Suprapubic skin (tissue), 4 donors: Measurements from ENCODE around the gene LDB2. TPM values are rescaled to one million over a fixed set of nuclear protein-coding genes. Genes with fewer than 3 reads are reported as not detected.

Experiments
- DNase-seq, 2 donors: peaks; one replicate each; pipeline ENCODE4 v3.0.0-alpha.2; 2019; ENCODE audit warnings: low spot score in 2 of 2
- H3K27ac ChIP-seq: fragments of 200-600 bp; sonication (generic); one replicate; pipeline ENCODE4 v1.5.1; 2019
- H3K27me3 ChIP-seq: fragments of 200-600 bp; sonication (generic); one replicate; pipeline ENCODE4 v1.5.1; 2019
- H3K36me3 ChIP-seq: fragments of 200-600 bp; sonication (generic); one replicate; pipeline ENCODE4 v1.5.1; 2019
- H3K4me1 ChIP-seq: fragments of 200-600 bp; sonication (generic); one replicate; pipeline ENCODE4 v1.5.1; 2019
- H3K4me3 ChIP-seq: fragments of 200-600 bp; sonication (generic); one replicate; pipeline ENCODE4 v1.5.1; 2019; ENCODE audit warnings: mild to moderate bottlenecking
- H3K9me3 ChIP-seq: fragments of 200-600 bp; sonication (generic); one replicate; pipeline ENCODE4 v1.5.1; 2019
- CTCF ChIP-seq, 2 donors: fragments of 200-600 bp in 1 of 2; fragments of 450-650 bp in 1 of 2; sonication (generic) in 1 of 2; IDR thresholded peaks; one replicate each; pipeline ENCODE4 v1.5.1; 2016 to 2019; ENCODE audit warnings: antibody characterized with exemption in 2 of 2, mild to moderate bottlenecking in 1 of 2, moderate library complexity in 1 of 2
- EP300 ChIP-seq: sonication (generic); formaldehyde crosslinking; IDR thresholded peaks from one replicate; pipeline ENCODE4 v1.6.1; 2017; ENCODE audit warnings: antibody characterized with exemption
- POLR2A ChIP-seq, 2 donors: fragments of 450-650 bp; IDR thresholded peaks; one replicate each; pipeline ENCODE4 v1.6.1; 2017; ENCODE audit warnings: antibody characterized with exemption in 2 of 2, mild to moderate bottlenecking in 2 of 2, moderate library complexity in 2 of 2
- POLR2AphosphoS5 ChIP-seq, 3 donors: sonication (generic); formaldehyde crosslinking; IDR thresholded peaks; one replicate each; pipeline ENCODE4 v1.6.1; 2017; ENCODE audit warnings: antibody characterized with exemption in 3 of 3
- WGBS: methylation state at CpG from one replicate; pipeline ENCODE4 v1.1.5; 2018; 5-methylcytosine and 5-hydroxymethylcytosine counted together
- total RNA-seq, 4 donors: library from RNA; depleted of rRNA; stranded (reverse); fragments of >200 nt; gene quantifications; one replicate each; pipeline ENCODE4 v1.1.0, GENCODE V29; 2016

LDB2 gene
- total RNA-seq, 4 donors from 2014 or later, result 4.7 to 17.7 (median 9.9) TPM

- Histone ChIP-seq H3K4me3 (no peak overlapping the region), H3K36me3 (no peaks in the 10 kb centered on the region), H3K27me3 (no peaks in the 10 kb centered on the region), H3K27ac (no peak overlapping the region), H3K4me1 (no peaks in the 10 kb centered on the region), H3K9me3 (no peaks in the 10 kb centered on the region)
- DNase-seq, result no peak
- WGBS, result 79% methylated on average over 6 of the region's 6 CpGs
- no peak for TF ChIP-seq EP300
- TF ChIP-seq POLR2AphosphoS5 (IDR thresholded peaks at IDR 0.05), result no peak
- TF ChIP-seq POLR2A (IDR thresholded peaks at IDR 0.05), result no peak
- TF ChIP-seq CTCF (IDR thresholded peaks at IDR 0.05), result no peak
Measured at GRCh38 chr4:16764622-16765021, 133.8 kb downstream of the LDB2 start.

GRCh38 chr4:16760617-16761363 lies 137.7 kb downstream of the LDB2 start:
- 76% methylated on average over 6 of the region's 6 CpGs for WGBS
- no peaks in the 10 kb centered on the region for H3K27me3 ChIP-seq
- TF ChIP-seq CTCF (IDR thresholded peaks at IDR 0.05) (no peak), EP300 (no peak), POLR2A (IDR thresholded peaks at IDR 0.05) (no peak), POLR2AphosphoS5 (IDR thresholded peaks at IDR 0.05) (no peak)
- no peaks in the 10 kb centered on the region for H3K9me3 ChIP-seq
- H3K36me3 ChIP-seq, result no peaks in the 10 kb centered on the region
- no peak overlapping the region for H3K27ac ChIP-seq
- DNase-seq, result no peak
- H3K4me3 ChIP-seq, result no peak overlapping the region
- H3K4me1 ChIP-seq, result no peaks in the 10 kb centered on the region

- Histone ChIP-seq H3K27me3 (no peaks in the 10 kb centered on the region), H3K4me3 (no peak overlapping the region), H3K27ac (no peak overlapping the region), H3K9me3 (no peaks in the 10 kb centered on the region), H3K4me1 (no peaks in the 10 kb centered on the region), H3K36me3 (no peaks in the 10 kb centered on the region)
- TF ChIP-seq EP300, result no peak
- no peak for TF ChIP-seq POLR2AphosphoS5 (IDR thresholded peaks at IDR 0.05)
- no peak for TF ChIP-seq POLR2A (IDR thresholded peaks at IDR 0.05)
- no peak for TF ChIP-seq CTCF (IDR thresholded peaks at IDR 0.05)
- no peak for DNase-seq
- 46% methylated on average over 5 of the region's 5 CpGs for WGBS
Measured at GRCh38 chr4:16759931-16760582, 138.4 kb downstream of the LDB2 start.

GRCh38 chr4:16758816-16759215 lies 139.6 kb downstream of the LDB2 start:
- DNase-seq, result no peak
- Histone ChIP-seq H3K4me1 (no peaks in the 10 kb centered on the region), H3K4me3 (no peak overlapping the region), H3K27ac (no peak overlapping the region), H3K27me3 (no peaks in the 10 kb centered on the region), H3K36me3 (no peaks in the 10 kb centered on the region), H3K9me3 (no peaks in the 10 kb centered on the region)
- TF ChIP-seq EP300 (no peak), CTCF (IDR thresholded peaks at IDR 0.05) (no peak), POLR2AphosphoS5 (IDR thresholded peaks at IDR 0.05) (no peak), POLR2A (IDR thresholded peaks at IDR 0.05) (no peak)
- 83% methylated on average over 8 of the region's 8 CpGs for WGBS

GRCh38 chr4:16758255-16758654 lies 140.2 kb downstream of the LDB2 start:
- H3K9me3 ChIP-seq, result no peaks in the 10 kb centered on the region
- no peaks in the 10 kb centered on the region for H3K27me3 ChIP-seq
- no peaks in the 10 kb centered on the region for H3K36me3 ChIP-seq
- DNase-seq, result no peak
- H3K4me3 ChIP-seq, result no peak overlapping the region
- no peak overlapping the region for H3K27ac ChIP-seq
- WGBS, result 64% methylated on average over 2 of the region's 2 CpGs
- H3K4me1 ChIP-seq, result no peaks in the 10 kb centered on the region
- TF ChIP-seq POLR2AphosphoS5 (IDR thresholded peaks at IDR 0.05) (no peak), POLR2A (IDR thresholded peaks at IDR 0.05) (no peak), EP300 (no peak), CTCF (IDR thresholded peaks at IDR 0.05) (no peak)
